SH-SY5Y (cell line): ENCODE data around the gene GRB10.

Experiments
- GATA2 ChIP-seq: IDR thresholded peaks from 2 replicates; pipeline ENCODE4 v1.6.1; 2011; ENCODE audit warnings: mild to moderate bottlenecking, low read depth, low read length
- GATA3 ChIP-seq: IDR thresholded peaks from 2 replicates; pipeline ENCODE4 v1.6.1; 2011; ENCODE audit warnings: low read depth, mild to moderate bottlenecking, low read length, moderate library complexity

GRB10 gene

DNA sequence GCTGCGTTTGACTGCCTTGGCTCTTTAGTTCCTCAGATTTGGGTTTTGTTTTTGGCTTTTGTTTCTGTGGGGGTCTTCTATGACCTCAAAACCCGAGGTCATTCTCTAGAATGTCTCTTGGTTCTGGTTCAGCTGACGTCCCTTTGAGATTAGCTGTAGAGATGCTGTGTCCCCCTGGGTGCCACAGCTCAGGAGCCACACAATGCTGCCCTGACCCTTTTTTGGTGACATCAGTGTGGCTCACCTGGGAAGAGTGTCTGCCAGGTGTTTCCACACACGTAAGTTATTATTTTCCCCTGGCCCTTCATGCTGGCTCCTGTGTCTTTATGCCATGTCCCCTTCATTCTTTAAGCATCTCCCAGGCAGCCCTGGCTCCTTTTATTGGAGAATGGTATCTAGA is 127.7 kb downstream of the GRB10 start:
- TF ChIP-seq GATA2 (no peak), GATA3 (no peak)

- TF ChIP-seq GATA3 (no peak), GATA2 (no peak)
These were observed 128.7 kb downstream of the GRB10 start for GRCh38 chr7:50653981-50654425.

- TF ChIP-seq GATA2 = no peak
- TF ChIP-seq GATA3 = no peak
These were observed 129.4 kb downstream of the GRB10 start for GRCh38 chr7:50653126-50653864.

DNA sequence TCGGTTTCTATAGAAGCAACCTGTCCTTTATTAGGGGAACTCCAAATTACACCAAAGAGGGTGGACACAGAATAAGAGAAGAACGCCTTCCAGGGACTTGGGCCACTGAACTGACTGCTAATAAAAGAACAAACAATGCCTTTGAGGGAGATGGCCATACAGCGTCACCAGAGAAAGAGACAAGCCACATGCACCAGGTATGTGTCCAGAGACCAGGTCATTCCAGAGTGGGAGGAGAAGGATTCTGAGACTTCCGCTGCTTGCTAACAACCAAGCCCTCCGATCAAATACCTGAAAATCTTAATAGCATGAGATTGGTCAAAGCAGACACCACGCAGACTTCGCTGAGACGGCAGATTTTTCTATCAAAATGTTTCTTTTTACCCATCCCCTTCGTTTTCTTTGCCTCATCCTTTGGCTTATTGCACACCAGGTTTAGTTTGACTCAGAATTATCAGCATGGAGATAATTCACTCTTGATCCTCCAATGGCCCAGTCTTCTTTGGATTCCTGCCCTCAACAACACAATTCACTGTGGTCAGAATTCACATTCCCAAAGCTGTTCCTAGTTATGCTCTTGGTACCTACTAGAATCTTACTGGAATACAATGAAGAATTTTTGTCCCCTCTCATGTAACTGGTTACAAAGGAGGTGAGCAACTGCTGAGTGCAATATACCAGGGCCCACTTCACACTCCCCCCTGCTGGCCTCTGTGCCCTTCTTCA is 130.1 kb downstream of the GRB10 start:
- TF ChIP-seq GATA2 = no peak
- TF ChIP-seq GATA3 = no peak

DNA sequence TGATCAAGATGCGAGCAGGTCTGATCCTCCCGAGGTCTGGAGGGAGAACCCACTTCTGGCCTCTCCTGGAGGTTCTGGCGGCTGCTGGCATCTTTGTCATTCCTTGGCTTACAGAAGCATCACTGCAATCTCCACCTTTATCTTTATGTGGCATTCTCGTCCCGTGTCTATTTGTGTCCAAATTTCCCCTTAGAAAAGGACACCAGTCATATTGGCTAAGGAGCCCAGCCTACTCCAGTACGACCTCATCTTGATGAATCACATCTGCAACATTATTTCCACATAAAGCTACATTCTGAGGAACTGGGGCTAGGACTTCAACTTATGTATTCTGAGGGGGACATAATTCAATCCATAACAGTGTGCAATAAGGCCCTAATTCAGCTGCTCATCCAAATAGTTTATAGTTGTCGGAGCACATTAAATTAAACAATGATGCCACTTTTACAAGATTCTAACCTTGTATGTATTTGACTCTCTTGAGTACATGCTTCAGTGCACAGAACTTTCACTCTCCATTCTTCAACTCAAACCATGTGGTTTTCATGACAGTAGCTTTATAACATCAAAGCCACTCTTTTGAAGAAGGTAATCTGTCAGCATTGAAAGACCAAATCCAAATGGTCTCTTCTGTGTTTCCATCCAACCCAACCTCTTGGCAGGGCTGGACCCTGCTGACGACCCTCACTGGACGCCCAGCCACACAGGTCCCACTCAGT is 131.3 kb downstream of the GRB10 start:
- TF ChIP-seq GATA3 = no peak
- no peak for TF ChIP-seq GATA2

DNA sequence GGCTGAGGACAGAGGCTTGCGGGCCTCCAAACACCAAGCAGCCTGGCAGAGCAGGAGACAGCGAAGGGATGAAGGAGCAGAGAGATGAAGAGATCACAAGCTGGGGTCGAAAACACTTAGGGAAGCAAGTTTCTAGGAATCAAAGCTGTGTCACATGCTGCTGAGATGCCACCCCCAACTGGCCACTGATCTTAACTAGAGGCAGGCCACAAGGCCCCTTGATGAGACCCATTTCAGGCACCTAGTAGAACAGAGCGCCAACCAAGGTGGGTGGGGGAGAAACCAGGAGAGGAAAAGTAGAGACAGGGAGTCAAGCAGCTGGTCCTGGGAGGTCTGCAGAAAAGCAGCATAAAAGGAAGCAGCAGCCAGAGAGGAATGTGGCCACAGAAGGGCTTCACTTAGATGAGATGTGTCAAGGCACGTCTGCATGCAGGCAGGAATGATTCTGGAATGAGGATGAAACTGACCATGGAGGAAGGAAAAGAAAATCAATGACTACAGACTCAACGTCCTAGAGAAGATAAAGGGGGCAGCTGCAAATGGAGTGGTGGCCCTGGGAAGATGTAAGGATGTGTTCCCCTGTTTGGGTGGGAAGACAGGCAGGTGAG is 132.5 kb downstream of the GRB10 start:
- TF ChIP-seq GATA2 (no peak), GATA3 (no peak)

DNA sequence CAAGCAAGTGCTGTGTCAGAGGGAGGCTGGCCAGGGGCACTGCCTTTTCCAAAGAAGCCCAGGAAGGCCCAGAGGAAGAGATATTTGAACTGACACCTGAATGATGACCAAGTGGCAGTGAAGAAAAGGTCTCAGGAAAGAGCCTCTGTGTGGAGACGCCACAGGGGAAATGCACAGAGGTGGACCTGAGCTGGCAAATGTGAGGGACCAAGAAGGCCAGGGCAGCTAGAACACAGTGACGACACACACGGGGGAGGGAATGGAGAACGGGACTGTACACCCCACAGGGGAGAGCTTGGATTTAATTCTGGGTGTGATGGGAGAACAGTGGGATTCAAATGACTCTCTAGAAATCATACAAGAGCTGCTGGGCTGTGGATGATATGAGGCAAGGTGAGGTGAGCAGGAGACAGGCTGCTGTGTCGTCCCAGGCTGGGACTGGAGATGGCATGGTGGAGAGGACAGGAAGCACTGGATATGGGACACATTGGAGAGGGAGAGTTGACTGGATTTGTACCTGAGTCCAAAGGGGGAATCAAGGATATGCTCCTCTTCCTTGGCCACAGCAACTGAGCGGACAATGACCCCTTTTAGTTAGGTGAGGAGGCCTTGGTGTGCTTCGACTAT is 133.3 kb downstream of the GRB10 start:
- TF ChIP-seq GATA3 (no peak), GATA2 (no peak)

- TF ChIP-seq GATA2 (no peak), GATA3 (no peak)
These were observed 134.0 kb downstream of the GRB10 start for GRCh38 chr7:50648570-50649169.

DNA sequence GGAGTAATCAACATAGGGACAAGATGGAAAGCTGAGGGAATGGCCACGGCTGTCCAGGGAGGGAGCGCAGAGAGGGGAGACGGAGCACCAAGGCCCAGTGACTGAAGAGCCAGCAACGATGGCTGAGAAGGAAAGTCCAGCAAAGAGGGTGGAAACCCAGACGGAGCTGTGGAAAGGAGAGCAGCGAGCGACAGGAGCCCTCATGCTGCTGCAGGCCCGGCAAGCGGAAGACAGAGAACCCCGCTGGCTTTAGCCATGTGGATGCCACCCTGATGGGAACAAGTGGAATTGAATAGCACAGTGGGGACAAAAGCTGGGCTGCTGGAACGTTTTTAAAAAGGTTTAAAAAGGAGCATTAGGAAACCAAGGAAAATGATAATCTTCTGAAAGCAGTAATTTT is 134.6 kb downstream of the GRB10 start:
- TF ChIP-seq GATA3 = no peak
- TF ChIP-seq GATA2 = no peak

DNA sequence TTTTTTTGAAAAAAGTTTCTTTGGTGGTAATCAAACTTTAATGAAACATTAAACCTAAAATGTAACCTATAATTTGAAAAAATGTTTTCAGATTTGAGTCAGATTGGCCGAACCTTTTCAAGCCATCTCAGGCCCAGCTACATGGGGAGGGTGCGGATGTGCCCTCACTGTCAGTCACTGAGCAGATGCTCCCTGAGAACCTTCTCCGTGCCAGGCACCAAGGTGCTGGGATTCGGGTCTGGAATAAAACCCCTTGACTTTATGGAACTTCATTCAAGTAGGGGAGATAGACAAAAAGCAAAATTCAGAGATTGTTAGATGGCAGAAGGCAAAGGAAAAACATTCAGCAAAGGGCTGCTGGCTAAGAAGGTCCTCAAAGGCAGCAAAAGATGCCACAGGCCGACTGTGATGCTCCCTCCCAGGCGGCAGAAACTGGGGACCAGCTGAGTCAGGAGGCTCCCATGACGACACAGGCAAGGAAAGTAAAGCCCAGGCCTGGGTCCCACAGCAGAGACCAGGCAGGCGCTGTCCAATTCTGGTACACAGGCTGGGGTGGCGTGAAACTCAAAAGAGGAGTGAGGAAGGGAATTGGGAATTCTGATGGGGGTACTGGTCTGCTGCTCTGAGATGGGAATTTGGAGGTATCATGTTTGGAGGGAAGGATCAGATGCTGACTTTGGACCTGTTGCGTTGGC is 135.3 kb downstream of the GRB10 start:
- no peak for TF ChIP-seq GATA3

GRCh38 chr7:50646069-50646468 is 136.6 kb downstream of the GRB10 start:
- TF ChIP-seq GATA2 (no peak), GATA3 (no peak)

- TF ChIP-seq GATA3 (no peak), GATA2 (no peak)
These were observed 137.5 kb downstream of the GRB10 start for GRCh38 chr7:50645186-50645585.

DNA sequence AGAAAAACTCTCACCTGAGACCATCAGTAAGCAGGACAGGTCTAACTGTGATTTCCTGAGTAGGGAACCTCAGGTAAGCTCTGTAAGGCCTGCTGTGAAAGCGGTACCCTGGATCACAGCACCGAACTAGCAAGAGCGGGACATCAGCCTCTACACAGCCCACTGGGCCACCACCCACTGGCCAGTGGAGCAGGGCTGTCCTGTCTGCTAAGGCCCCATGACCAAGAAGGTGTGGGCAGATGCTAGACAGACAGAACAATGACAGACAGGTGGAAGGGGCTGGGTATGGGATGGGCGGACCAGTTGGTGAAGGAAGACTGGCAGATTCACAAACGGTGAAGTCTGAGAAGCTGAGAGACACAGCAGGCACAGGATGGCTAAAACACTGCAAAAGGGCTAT is 138.1 kb downstream of the GRB10 start:
- TF ChIP-seq GATA2 (no peak), GATA3 (no peak)

- TF ChIP-seq GATA3 = no peak
- TF ChIP-seq GATA2 = no peak
These were observed 138.6 kb downstream of the GRB10 start for GRCh38 chr7:50644114-50644513.
